ENCODE data around the gene ALDH1L2. TPM values are rescaled to one million over a fixed set of nuclear protein-coding genes. Genes with fewer than 3 reads are reported as not detected.
A peak's percentile ranks its signal among the peaks of the same experiment; 100 is the strongest.

Gene ALDH1L2
- total RNA-seq, 1 experiment from 2014 or later: 7.7 TPM

GRCh38 chr12:105110851-105111250 lies 26.6 kb upstream of the ALDH1L2 start:
- ATAC-seq: no peak
- H3K4me1 Mint-ChIP-seq: peaks cover 67% of the 10 kb centered on the region
- H3K27me3 Mint-ChIP-seq (ENCODE audit: low read depth): peaks cover 9% of the 10 kb centered on the region
- ChIA-PET POLR2A (no interaction called here), CTCF (interaction anchor here (1.5 kb wide), 1 partner anchor 729 kb away, joined by 4 read pairs; no protein-coding TSS in a partner anchor)
- no peak for TF ChIP-seq ARID4B (CRISPR knock-in tag; IDR thresholded peaks at IDR 0.05; ENCODE audit: borderline replicate concordance)
- no peak for TF ChIP-seq TEAD4 (CRISPR knock-in tag; IDR thresholded peaks at IDR 0.05)
- no peak for TF ChIP-seq ATF1 (CRISPR knock-in tag; IDR thresholded peaks at IDR 0.05)
- TF ChIP-seq, protein P1, sequence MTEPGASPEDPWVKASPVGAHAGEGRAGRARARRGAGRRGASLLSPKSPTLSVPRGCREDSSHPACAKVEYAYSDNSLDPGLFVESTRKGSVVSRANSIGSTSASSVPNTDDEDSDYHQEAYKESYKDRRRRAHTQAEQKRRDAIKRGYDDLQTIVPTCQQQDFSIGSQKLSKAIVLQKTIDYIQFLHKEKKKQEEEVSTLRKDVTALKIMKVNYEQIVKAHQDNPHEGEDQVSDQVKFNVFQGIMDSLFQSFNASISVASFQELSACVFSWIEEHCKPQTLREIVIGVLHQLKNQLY (CRISPR knock-in tag; IDR thresholded peaks at IDR 0.05): no peak
- TF ChIP-seq ZNF416 (CRISPR knock-in tag; IDR thresholded peaks at IDR 0.05): no peak
- no peak for TF ChIP-seq ZBTB43 (CRISPR knock-in tag; IDR thresholded peaks at IDR 0.05)
- TF ChIP-seq NR2C2 (CRISPR knock-in tag; IDR thresholded peaks at IDR 0.05): no peak
- TF ChIP-seq SMAD4 (CRISPR knock-in tag; IDR thresholded peaks at IDR 0.05): no peak
- peak overlapping the region; percentile 21; the same call in 1 of the 2 replicates for H3K27ac Mint-ChIP-seq
- H3K9me3 Mint-ChIP-seq: 0 out of 2 replicates have a peak, but pooled peaks cover 3% of the 10 kb centered on the region
- no peak for DNase-seq (ENCODE audit: low spot score)
- H3K36me3 Mint-ChIP-seq: peaks cover 18% of the 10 kb centered on the region
- peak overlapping the region; percentile 96 for H3K4me3 Mint-ChIP-seq

DNA sequence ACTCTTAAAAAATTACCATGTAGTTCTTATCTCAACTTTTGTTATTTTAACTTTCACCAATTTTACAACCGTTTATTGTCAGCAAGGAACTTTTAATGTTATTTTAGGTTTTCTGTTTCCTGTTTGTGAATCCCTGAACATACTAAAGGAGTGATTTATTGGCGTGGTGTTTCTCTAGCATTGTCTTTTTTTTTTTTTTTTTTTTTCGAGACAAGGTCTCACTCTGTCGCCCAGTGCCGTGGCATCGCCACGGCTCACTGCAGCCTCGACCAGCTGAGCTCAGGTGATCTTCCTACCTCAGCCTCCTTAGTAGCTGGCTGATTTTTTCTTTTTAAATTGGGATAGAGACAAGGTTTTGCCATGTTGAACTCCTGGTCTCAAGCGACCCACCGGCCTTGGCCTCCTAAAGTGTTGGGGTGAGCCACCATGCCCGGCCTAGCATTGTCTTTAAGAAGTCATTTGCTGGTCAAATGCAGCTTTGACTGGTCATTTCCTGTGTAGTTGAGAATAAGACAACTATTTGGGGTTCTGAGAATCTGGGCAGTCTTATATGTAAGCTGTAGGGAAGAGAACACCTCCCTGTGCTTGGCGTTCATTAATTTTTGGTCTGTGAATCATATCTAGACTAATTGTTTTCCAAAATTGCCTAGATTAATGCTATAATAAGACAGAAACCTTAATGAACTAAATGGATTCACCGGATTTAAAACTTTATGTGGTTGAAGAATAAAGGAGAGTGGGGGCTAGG lies 25.4 kb upstream of the ALDH1L2 start:
- ATAC-seq (no peak), DNase-seq (ENCODE audit: low spot score) (no peak)
- Mint-ChIP-seq H3K4me3 (peak overlapping the region; percentile 96), H3K9me3 (peaks cover 7% of the 10 kb centered on the region), H3K27ac (peak overlapping the region; percentile 85), H3K27me3 (ENCODE audit: low read depth) (peaks cover 9% of the 10 kb centered on the region), H3K4me1 (peaks cover 64% of the 10 kb centered on the region), H3K36me3 (peaks cover 10% of the 10 kb centered on the region)
- POLR2A ChIA-PET: interaction anchor here (0.6 kb wide), 2 partner anchors 18 to 224 kb away, joined by 3 to 14 read pairs; no protein-coding TSS in a partner anchor
- CTCF ChIA-PET: interaction anchor here (1.5 kb wide), 2 partner anchors 18 to 728 kb away, joined by 3 to 4 read pairs; no protein-coding TSS in a partner anchor
- TF ChIP-seq RELA (CRISPR knock-in tag; IDR thresholded peaks at IDR 0.05; ENCODE audit: borderline replicate concordance): no peak
- no peak for TF ChIP-seq ARID4B (CRISPR knock-in tag; IDR thresholded peaks at IDR 0.05; ENCODE audit: borderline replicate concordance)
- TF ChIP-seq FOXK1 (CRISPR knock-in tag; IDR thresholded peaks at IDR 0.05): no peak
- no peak for TF ChIP-seq ZNF219 (CRISPR knock-in tag; IDR thresholded peaks at IDR 0.05; ENCODE audit: borderline replicate concordance)
- no peak for TF ChIP-seq ATF1 (CRISPR knock-in tag; IDR thresholded peaks at IDR 0.05)
- TF ChIP-seq EMX1 (CRISPR knock-in tag; IDR thresholded peaks at IDR 0.05): no peak
- TF ChIP-seq NFATC4 (CRISPR knock-in tag; IDR thresholded peaks at IDR 0.05): no peak
- TF ChIP-seq E2F4 (CRISPR knock-in tag; IDR thresholded peaks at IDR 0.05; ENCODE audit: borderline replicate concordance, low read depth): no peak
- TF ChIP-seq ZNF423 (CRISPR knock-in tag; IDR thresholded peaks at IDR 0.05): no peak
- no peak for TF ChIP-seq SOX15 (CRISPR knock-in tag; IDR thresholded peaks at IDR 0.05)
- TF ChIP-seq, protein P2, sequence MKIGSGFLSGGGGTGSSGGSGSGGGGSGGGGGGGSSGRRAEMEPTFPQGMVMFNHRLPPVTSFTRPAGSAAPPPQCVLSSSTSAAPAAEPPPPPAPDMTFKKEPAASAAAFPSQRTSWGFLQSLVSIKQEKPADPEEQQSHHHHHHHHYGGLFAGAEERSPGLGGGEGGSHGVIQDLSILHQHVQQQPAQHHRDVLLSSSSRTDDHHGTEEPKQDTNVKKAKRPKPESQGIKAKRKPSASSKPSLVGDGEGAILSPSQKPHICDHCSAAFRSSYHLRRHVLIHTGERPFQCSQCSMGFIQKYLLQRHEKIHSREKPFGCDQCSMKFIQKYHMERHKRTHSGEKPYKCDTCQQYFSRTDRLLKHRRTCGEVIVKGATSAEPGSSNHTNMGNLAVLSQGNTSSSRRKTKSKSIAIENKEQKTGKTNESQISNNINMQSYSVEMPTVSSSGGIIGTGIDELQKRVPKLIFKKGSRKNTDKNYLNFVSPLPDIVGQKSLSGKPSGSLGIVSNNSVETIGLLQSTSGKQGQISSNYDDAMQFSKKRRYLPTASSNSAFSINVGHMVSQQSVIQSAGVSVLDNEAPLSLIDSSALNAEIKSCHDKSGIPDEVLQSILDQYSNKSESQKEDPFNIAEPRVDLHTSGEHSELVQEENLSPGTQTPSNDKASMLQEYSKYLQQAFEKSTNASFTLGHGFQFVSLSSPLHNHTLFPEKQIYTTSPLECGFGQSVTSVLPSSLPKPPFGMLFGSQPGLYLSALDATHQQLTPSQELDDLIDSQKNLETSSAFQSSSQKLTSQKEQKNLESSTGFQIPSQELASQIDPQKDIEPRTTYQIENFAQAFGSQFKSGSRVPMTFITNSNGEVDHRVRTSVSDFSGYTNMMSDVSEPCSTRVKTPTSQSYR (CRISPR knock-in tag; IDR thresholded peaks at IDR 0.05): no peak
- no peak for TF ChIP-seq ZNF396 (CRISPR knock-in tag; IDR thresholded peaks at IDR 0.05; ENCODE audit: borderline replicate concordance)
- no peak for TF ChIP-seq GTF2I (CRISPR knock-in tag; conservative IDR thresholded peaks at IDR 0.05)

Measured in WTC11 (cell line).